OCI-LY1 (cell line): Measurements from ENCODE around the gene YBX2.

Source experiments
- CTCF ChIP-seq: fragments of 200-600 bp; sonication (generic), shearing (Covaris generic); IDR thresholded peaks from 2 replicates; pipeline ENCODE4 v1.5.1; 2017; ENCODE audit warnings: mild to moderate bottlenecking, antibody characterized with exemption, low read length, moderate library complexity, mixed read lengths
- EZH2 ChIP-seq: fragments of 200-600 bp; sonication (generic), shearing (Covaris generic); IDR thresholded peaks from 2 replicates; pipeline ENCODE4 v1.8.0; 2017; ENCODE audit warnings: borderline replicate concordance, mixed run types, mild to moderate bottlenecking, antibody characterized with exemption, low read length, moderate library complexity, mixed read lengths

- TF ChIP-seq CTCF (no peak), EZH2 (no peak)
Measured at GRCh38 chr17:7259555-7259889, 34.9 kb downstream of the YBX2 start.
